IPS-18a (cell line): Measurements from ENCODE around the gene ANKRD33.
"Not testable (repeated sequence)": the region's sequence is repeated elsewhere in the genome, so short reads cannot be mapped to it uniquely, and the experiment has no call there.

Experiments
- H3K27ac ChIP-seq: one replicate; pipeline ENCODE4 v1.5.1; 2013; ENCODE audit warnings: low read length
- H3K27me3 ChIP-seq: one replicate; pipeline ENCODE4 v1.6.1; 2013; ENCODE audit warnings: mild to moderate bottlenecking, low read length; ENCODE audit not compliant: control insufficient read depth, insufficient read depth
- H3K36me3 ChIP-seq: one replicate; pipeline ENCODE4 v1.6.1; 2013; ENCODE audit warnings: low read depth, low read length; ENCODE audit not compliant: control insufficient read depth
- H3K4me1 ChIP-seq: one replicate; pipeline ENCODE4 v1.6.1; 2013; ENCODE audit warnings: low read depth, low read length; ENCODE audit not compliant: control insufficient read depth
- H3K4me3 ChIP-seq: one replicate; pipeline ENCODE4 v1.5.1; 2013; ENCODE audit warnings: low read length
- H3K9ac ChIP-seq: one replicate; pipeline ENCODE4 v1.6.1; 2013; ENCODE audit warnings: mild to moderate bottlenecking, low read length, moderate library complexity
- H3K9me3 ChIP-seq: one replicate; pipeline ENCODE4 v1.6.1; 2013; ENCODE audit warnings: low read depth, low read length; ENCODE audit not compliant: control insufficient read depth

Gene ANKRD33

DNA sequence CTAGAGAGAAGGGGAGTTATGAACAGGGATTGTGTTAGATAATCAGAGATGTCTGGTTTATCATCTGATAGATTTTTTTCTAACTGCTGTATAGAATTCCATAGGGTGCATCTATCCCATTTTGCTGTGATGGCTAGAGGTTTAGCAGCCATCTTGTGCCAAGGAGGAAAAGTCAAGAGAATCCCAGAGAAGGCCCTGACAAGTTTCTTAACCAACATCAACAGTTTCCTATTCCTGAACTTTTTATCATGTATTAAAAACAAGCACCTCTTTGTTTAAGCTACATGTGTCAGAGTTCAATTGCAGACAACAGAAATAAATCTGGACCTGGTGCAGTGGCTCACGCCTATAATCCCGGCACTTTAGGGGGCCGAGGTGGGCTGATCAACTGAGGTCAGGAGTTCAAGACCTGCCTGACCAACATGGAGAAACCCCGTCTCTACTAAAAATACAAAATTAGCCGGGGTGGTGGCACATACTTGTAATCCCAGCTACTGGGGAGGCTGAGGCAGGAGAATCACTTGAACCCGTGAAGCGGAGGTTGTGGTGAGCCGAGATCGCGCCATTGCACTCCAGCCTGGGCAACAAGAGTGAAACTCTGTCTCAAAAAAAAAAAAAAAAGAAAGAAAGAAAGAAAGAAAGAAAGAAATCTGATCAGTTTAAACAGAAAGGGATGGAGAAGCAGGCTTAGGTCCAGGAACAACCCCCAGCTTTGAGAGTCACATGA lies 2.4 kb upstream of the ANKRD33 start:
- not testable (repeated sequence) for H3K9ac ChIP-seq, H3K9me3 ChIP-seq, H3K36me3 ChIP-seq, H3K4me3 ChIP-seq, H3K4me1 ChIP-seq, H3K27me3 ChIP-seq, H3K27ac ChIP-seq

DNA sequence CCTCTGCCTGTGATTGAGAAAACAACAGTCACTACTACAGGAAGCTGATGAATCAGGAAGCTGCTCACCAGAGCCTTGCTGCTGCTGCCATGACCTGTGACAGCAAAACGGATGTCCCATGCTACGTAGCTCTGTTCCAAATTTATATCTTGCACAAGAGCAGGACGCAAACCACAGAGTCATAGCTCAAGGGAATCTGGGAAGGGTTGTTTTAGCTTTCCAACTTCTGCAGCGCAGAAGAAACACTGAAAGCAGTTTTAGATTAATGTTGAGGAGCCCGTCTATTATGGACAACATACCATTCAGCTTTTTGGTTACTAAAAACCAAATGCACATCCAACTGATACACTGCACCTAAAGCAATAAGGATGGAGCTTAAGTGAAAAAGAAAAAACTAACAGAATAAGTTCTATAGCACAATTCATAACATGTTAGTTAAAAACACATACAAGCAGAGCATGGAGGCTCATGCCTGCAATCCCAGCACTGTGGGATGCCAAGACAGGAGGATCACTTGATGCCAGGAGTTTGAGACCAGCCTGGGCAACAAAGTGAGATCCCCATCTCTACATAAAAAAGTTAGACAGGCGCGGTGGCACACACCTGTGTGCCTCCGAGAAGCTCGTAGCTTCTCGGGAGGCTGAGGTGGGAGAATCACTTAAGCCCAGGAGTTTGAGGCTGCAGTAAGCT lies 1.7 kb upstream of the ANKRD33 start:
- H3K4me1 ChIP-seq = peaks cover 8% of the 10 kb centered on the region
- no peak overlapping the region for H3K27ac ChIP-seq
- no peaks in the 10 kb centered on the region for H3K36me3 ChIP-seq
- peaks cover 6% of the 10 kb centered on the region for H3K27me3 ChIP-seq
- no peak overlapping the region for H3K4me3 ChIP-seq
- H3K9me3 ChIP-seq = no peaks in the 10 kb centered on the region
- no peak overlapping the region for H3K9ac ChIP-seq

DNA sequence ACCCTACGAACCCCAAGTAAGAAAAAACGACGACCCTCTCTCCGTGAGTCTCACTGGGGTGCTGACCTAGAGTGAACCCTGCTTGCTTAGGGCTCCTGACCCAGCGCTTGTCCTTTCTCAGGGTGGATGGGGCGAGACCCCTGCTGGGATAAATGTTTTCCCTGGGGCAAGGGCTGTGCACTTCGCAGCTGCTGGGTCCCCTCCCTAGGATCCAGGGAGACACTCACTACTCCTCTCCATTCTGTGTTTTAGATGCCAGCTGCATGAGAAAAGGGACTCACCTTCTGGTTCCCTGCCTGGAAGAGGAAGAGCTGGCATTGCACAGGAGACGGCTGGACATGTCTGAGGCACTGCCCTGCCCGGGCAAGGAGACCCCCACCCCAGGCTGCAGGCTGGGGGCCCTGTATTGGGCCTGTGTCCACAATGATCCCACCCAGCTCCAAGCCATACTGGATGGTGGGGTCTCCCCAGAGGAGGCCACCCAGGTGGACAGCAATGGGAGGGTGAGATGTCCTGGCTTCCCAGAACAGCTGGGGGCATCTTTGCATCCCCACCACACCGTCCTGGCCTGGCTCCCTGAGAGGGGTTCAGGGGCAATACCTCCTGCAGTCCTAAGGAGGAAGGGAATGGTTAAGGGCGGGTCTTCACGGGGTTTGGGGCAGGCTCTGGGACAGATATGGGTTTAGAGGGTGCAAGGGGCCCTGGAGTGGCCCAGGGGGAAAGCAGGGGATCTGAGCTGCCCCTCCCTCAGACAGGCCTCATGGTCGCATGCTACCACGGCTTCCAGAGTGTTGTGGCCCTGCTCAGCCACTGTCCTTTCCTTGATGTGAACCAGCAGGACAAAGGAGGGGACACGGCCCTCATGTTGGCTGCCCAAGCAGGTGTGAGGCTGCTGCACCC lies 663 bp downstream of the ANKRD33 start:
- H3K36me3 ChIP-seq = no peaks in the 10 kb centered on the region
- peak overlapping the region; percentile 51 for H3K4me3 ChIP-seq
- peaks cover 8% of the 10 kb centered on the region for H3K4me1 ChIP-seq
- no peak overlapping the region for H3K9ac ChIP-seq
- H3K27ac ChIP-seq = no peak overlapping the region
- H3K27me3 ChIP-seq = peaks cover 6% of the 10 kb centered on the region
- no peaks in the 10 kb centered on the region for H3K9me3 ChIP-seq

DNA sequence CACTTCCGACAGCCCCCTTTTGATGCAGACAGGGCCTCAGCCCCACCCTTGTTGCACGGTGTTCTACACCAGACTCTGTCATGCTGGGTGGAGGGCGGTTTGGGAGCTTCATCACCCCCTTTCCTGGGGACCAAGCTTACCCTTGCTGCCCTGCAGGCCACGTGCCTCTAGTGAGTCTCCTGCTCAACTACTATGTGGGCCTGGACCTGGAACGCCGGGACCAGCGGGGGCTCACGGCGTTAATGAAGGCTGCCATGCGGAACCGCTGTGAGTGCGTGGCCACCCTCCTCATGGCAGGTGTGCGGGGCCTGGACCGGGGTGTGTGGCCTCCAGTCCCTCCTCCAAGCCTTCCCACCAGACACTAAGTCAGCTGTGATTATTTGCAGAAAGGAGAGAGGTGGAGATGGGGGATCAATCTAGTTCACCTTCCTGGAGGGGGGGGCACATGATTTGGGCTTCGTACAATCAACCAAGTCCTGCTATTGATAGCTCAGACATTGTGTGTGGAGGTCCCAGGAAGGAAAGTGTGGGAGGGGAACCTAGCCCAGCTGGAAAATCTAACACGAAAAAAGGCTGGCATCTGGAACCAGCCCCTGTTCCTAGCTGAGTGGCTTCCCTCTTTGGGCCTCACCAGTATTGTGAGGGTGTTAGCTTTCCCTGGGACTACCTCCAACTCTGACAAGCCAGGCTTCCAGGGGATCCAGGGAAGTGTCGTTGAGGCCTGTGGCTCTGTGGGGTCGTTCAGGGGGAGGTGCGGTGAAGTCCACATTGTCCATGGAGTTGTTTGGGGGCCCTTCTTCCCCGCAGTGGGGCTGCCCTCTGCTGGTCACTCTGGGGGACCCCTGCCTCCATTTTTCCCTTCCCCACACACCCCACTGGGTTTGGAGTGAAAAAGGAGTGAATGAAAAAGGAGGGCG lies 1.6 kb downstream of the ANKRD33 start:
- no peak overlapping the region for H3K9ac ChIP-seq
- H3K4me3 ChIP-seq = no peak overlapping the region
- H3K36me3 ChIP-seq = no peaks in the 10 kb centered on the region
- no peaks in the 10 kb centered on the region for H3K9me3 ChIP-seq
- peaks cover 8% of the 10 kb centered on the region for H3K4me1 ChIP-seq
- no peak overlapping the region for H3K27ac ChIP-seq
- peaks cover 6% of the 10 kb centered on the region for H3K27me3 ChIP-seq

DNA sequence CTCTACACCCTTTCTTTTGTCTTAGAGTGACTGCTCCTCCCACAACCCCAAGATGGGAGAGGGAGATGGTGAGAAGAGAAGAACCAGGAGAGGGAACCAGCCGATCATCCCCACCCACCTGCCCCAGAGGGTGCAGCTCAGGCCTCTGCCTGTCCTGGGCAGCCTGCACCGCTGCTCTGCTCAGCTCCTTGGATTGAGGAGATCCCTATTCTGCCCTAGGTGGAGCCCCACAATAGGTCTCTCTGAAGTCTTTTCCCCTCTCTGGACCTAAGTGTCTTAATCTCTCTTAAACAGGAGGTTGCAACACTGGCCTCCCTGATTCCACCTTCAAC lies 2.2 kb downstream of the ANKRD33 start:
- Histone ChIP-seq H3K9ac (no peak overlapping the region), H3K9me3 (no peaks in the 10 kb centered on the region), H3K27me3 (peaks cover 6% of the 10 kb centered on the region), H3K4me1 (peaks cover 8% of the 10 kb centered on the region), H3K4me3 (no peak overlapping the region), H3K27ac (no peak overlapping the region), H3K36me3 (no peaks in the 10 kb centered on the region)

DNA sequence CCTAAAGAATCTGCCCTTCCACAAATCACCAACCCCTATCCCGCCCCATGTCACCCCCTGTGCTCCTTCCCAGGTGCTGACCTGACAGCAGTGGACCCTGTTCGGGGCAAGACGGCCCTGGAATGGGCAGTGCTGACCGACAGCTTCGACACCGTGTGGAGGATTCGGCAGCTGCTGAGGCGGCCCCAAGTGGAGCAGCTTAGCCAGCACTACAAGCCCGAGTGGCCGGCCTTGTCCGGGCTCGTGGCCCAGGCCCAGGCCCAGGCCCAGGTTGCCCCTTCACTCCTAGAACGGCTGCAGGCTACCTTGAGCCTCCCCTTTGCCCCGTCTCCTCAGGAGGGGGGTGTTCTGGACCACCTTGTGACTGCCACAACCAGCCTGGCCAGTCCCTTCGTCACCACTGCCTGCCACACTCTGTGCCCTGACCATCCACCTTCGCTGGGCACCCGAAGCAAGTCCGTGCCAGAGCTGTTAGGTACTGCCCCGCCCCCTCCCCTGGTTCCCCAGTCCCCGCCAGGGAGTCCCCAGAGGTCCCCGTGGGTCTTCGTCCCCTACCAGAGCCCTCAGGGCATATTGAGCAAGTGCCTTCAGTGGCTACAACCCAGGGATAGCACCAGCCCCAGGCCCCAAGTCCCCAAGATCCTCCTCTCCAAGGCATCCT lies 2.7 kb downstream of the ANKRD33 start:
- Histone ChIP-seq H3K4me1 (peaks cover 8% of the 10 kb centered on the region), H3K9ac (no peak overlapping the region), H3K9me3 (no peaks in the 10 kb centered on the region), H3K36me3 (no peaks in the 10 kb centered on the region), H3K27ac (no peak overlapping the region), H3K4me3 (no peak overlapping the region), H3K27me3 (peaks cover 6% of the 10 kb centered on the region)

DNA sequence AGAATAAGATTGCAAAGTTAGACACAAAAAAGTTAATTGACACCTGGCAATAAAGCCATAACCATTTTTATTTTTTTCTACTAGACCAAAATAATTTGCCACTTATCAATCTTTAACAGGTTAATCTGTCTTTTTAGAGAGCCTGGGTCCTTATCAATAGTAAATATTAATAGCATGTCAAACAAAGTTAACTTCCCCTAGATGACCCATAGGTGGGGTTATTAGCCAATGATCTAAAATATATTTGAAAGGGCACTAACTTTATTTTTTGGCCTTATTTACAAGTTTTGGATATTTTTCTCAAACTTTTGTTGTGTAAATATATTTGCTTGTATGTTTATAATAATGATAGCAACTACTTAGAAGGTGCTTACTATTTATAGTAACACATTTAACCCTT lies 3.9 kb downstream of the ANKRD33 start:
- no peak overlapping the region for H3K27ac ChIP-seq
- peaks cover 6% of the 10 kb centered on the region for H3K27me3 ChIP-seq
- no peaks in the 10 kb centered on the region for H3K36me3 ChIP-seq
- H3K4me1 ChIP-seq = peaks cover 5% of the 10 kb centered on the region
- no peaks in the 10 kb centered on the region for H3K9me3 ChIP-seq
- H3K4me3 ChIP-seq = no peak overlapping the region
- H3K9ac ChIP-seq = no peak overlapping the region

DNA sequence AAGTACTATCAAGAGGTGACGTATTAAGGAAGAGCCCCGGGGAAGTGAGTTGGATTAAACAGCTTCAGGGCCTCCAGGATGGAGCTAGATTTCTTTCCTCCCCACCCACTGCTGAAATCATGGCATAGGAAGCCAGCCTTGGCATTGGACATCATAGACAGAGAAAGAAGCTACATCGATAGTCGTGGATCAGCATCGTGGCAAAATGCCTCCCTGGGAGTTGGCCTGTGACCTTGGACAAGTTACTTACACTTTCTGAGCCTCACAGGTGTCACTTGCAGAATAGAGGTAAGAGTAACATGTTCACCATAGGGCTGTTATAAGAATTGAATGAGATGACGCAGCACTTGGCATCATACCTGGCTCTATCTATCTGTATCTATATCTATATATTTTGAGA lies 5.9 kb downstream of the ANKRD33 start:
- no peaks in the 10 kb centered on the region for H3K27me3 ChIP-seq
- H3K36me3 ChIP-seq = no peaks in the 10 kb centered on the region
- H3K9ac ChIP-seq = no peak overlapping the region
- H3K4me1 ChIP-seq = peaks cover 5% of the 10 kb centered on the region
- no peak overlapping the region for H3K4me3 ChIP-seq
- no peaks in the 10 kb centered on the region for H3K9me3 ChIP-seq
- no peak overlapping the region for H3K27ac ChIP-seq

DNA sequence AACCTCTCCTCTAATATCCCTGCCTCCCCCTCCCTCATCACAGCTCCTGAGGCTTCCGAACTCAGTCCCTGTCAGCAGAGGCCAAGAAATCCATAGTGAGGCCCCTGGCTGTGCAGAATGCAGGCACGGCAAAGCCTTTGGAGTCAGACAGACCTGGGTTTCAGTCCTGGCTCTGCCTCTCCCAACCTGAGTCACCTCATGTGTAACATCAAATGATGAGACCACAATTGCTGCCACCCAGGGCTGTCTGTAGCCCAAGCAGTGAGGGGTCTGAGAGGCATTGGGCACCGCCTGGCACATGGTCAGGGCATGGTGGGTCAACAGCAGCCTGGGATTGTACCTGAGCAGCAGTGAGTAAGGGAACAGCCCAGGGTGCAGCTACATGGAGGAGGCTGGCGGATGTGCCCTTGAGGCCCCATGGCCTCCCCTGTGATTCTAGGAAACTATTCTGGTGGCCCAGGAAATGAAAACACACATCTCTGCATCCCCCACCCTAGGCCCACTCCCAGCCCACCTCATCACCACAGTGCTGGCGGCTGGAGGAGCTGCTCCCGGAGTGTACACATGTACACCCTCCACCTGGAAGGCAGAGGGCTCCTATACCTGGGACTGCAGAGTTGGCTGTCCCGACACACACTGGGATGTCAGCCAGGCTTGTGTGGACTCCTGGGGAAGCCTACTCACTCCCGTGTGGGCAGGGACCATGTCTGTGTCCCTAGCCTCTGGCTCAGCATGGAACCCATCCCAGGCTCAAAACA lies 7.7 kb downstream of the ANKRD33 start:
- H3K4me1 ChIP-seq = no peaks in the 10 kb centered on the region

DNA sequence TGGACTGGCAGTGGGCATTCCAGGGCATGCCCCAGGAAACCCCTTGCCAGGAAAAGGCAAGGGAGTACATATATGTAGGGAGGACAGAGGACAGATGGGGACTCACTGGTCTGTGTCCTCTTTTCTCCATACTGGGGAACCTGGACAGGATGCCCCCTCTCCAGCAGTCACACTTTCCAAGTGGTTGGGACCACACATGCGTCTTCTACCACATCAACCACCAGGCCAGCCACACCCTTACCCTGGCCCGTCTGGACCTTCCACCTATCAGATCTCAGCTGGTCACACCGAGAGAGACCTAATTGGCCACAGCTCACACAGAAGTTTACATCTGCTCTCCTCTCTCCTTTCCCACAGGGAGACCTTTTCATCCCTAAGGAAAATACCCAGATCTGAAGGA lies 8.3 kb downstream of the ANKRD33 start:
- no peak overlapping the region for H3K4me3 ChIP-seq
- no peak overlapping the region for H3K27ac ChIP-seq
- H3K9me3 ChIP-seq = no peaks in the 10 kb centered on the region
- no peaks in the 10 kb centered on the region for H3K27me3 ChIP-seq
- H3K4me1 ChIP-seq = no peaks in the 10 kb centered on the region
- no peaks in the 10 kb centered on the region for H3K36me3 ChIP-seq
- no peak overlapping the region for H3K9ac ChIP-seq

More for the DNA sequence above, 7.7 kb downstream of the ANKRD33 start:
- Histone ChIP-seq H3K4me3 (no peak overlapping the region), H3K9me3 (no peaks in the 10 kb centered on the region), H3K27ac (no peak overlapping the region), H3K27me3 (no peaks in the 10 kb centered on the region), H3K36me3 (no peaks in the 10 kb centered on the region), H3K9ac (no peak overlapping the region)
